HepG2 (cell line): ENCODE results near the gene CRKL. TPM values are rescaled to one million over a fixed set of nuclear protein-coding genes. Genes with fewer than 3 reads are reported as not detected.

Source experiments
- EP300 ChIP-seq, 3 experiments: sonication (generic) in 1 of 3; formaldehyde crosslinking in 1 of 3; IDR thresholded peaks; 2 replicates each; pipeline versions ENCODE4 v1.5.1 to v1.6.1; 2011 to 2020; ENCODE audit warnings: low read depth in 2 of 3, low read length in 2 of 3, borderline replicate concordance in 1 of 3, improper control_type of control experiment in 1 of 3, mild to moderate bottlenecking in 1 of 3, missing genetic modification reagents in 1 of 3, moderate library complexity in 1 of 3
- GATA4 ChIP-seq: sonication (generic); IDR thresholded peaks from 2 replicates; pipeline ENCODE4 v1.6.1; 2016; ENCODE audit warnings: antibody characterized with exemption, low read depth, borderline replicate concordance
- GTF3A ChIP-seq: sonication (generic); formaldehyde crosslinking; conservative IDR thresholded peaks from 2 replicates; pipeline ENCODE4 v1.4.0; 2020; ENCODE audit warnings: mild to moderate bottlenecking, missing genetic modification reagents
- HMG20B ChIP-seq: conservative IDR thresholded peaks from 2 replicates; pipeline ENCODE4 v1.6.1; 2016; ENCODE audit warnings: missing genetic modification reagents, missing compliant biosample characterization
- NKX3-1 ChIP-seq: sonication (generic); formaldehyde crosslinking; IDR thresholded peaks from 2 replicates; pipeline ENCODE4 v1.5.0; 2020; ENCODE audit warnings: missing genetic modification reagents
- RARG ChIP-seq: sonication (generic); formaldehyde crosslinking; IDR thresholded peaks from 2 replicates; pipeline ENCODE4 v1.4.0; 2020; ENCODE audit warnings: low read depth, mild to moderate bottlenecking, missing genetic modification reagents
- RBAK ChIP-seq: sonication (generic); formaldehyde crosslinking; IDR thresholded peaks from 2 replicates; pipeline ENCODE4 v1.5.1; 2020; ENCODE audit warnings: mild to moderate bottlenecking, missing genetic modification reagents
- SMARCE1 ChIP-seq: fragments of 450-650 bp; IDR thresholded peaks from 2 replicates; pipeline ENCODE4 v1.6.1; 2017; ENCODE audit warnings: borderline replicate concordance
- SRSF4 ChIP-seq: fragments of 200-400 bp; formaldehyde crosslinking; IDR thresholded peaks from one replicate; pipeline ENCODE4 v1.6.1; 2018; ENCODE audit warnings: mild to moderate bottlenecking, low read depth, low read length, moderate library complexity; ENCODE audit not compliant: poor library complexity, severe bottlenecking
- XRCC5 ChIP-seq: fragments of 200-400 bp; formaldehyde crosslinking; optimal IDR thresholded peaks from 2 replicates; pipeline ENCODE3; 2017; ENCODE audit warnings: mild to moderate bottlenecking, low read length
- ZBTB42 ChIP-seq: sonication (generic); formaldehyde crosslinking; IDR thresholded peaks from 2 replicates; pipeline ENCODE4 v1.5.0; 2020; ENCODE audit warnings: mild to moderate bottlenecking, missing genetic modification reagents
- ZFP1 ChIP-seq: IDR thresholded peaks from 2 replicates; pipeline ENCODE4 v1.6.1; 2016
- ZIK1 ChIP-seq: sonication (generic); formaldehyde crosslinking; IDR thresholded peaks from 2 replicates; pipeline ENCODE4 v1.5.0; 2020; ENCODE audit warnings: mild to moderate bottlenecking, low read depth, missing genetic modification reagents, borderline replicate concordance
- ZNF343 ChIP-seq: sonication (generic); formaldehyde crosslinking; IDR thresholded peaks from 2 replicates; pipeline ENCODE4 v1.4.0; 2020; ENCODE audit warnings: mild to moderate bottlenecking, missing genetic modification reagents
- ZNF510 ChIP-seq: sonication (generic); formaldehyde crosslinking; IDR thresholded peaks from 2 replicates; pipeline ENCODE4 v1.4.0; 2020; ENCODE audit warnings: low read depth, mild to moderate bottlenecking, missing genetic modification reagents
- ZNF563 ChIP-seq: sonication (generic); formaldehyde crosslinking; IDR thresholded peaks from 2 replicates; pipeline ENCODE4 v1.8.0; 2022; ENCODE audit warnings: mild to moderate bottlenecking, moderate library complexity, missing genetic modification reagents
- ZNF572 ChIP-seq: sonication (generic); formaldehyde crosslinking; IDR thresholded peaks from 2 replicates; pipeline ENCODE4 v1.5.1; 2020; ENCODE audit warnings: mild to moderate bottlenecking, missing genetic modification reagents
- ZNF737 ChIP-seq: sonication (generic); formaldehyde crosslinking; IDR thresholded peaks from 2 replicates; pipeline ENCODE4 v1.5.0; 2020; ENCODE audit warnings: missing genetic modification reagents, mild to moderate bottlenecking, borderline replicate concordance
- ZNF773 ChIP-seq: sonication (generic); formaldehyde crosslinking; IDR thresholded peaks from 2 replicates; pipeline ENCODE4 v1.4.0; 2020; ENCODE audit warnings: missing genetic modification reagents, borderline replicate concordance
- ZNF776 ChIP-seq: sonication (generic); formaldehyde crosslinking; IDR thresholded peaks from 2 replicates; pipeline ENCODE4 v1.4.0; 2020; ENCODE audit warnings: mild to moderate bottlenecking, missing genetic modification reagents
- ZNF792 ChIP-seq: IDR thresholded peaks from 2 replicates; pipeline ENCODE4 v1.6.1; 2016
- ZSCAN30 ChIP-seq: sonication (generic); formaldehyde crosslinking; IDR thresholded peaks from 2 replicates; pipeline ENCODE4 v1.5.0; 2020; ENCODE audit warnings: mild to moderate bottlenecking, missing genetic modification reagents
- polyA plus RNA-seq, 8 experiments: library from polyadenylated mRNA; depleted of rRNA in 3 of 8; stranded (reverse) in 7 of 8; unstranded in 1 of 8; fragments of >200 nt; fragmentation: Illumina TruSeq in 4 of 8; extraction: Trizol in 4 of 8; gene quantifications; 2 replicates each; pipeline versions ENCODE4 v1.2.1 to v1.2.3, GENCODE V29; 2011 to 2016; ENCODE audit warnings: low read depth in 4 of 8, missing spikeins in 1 of 8, mixed read lengths in 1 of 8; ENCODE audit not compliant: insufficient read depth in 1 of 8
- total RNA-seq, 5 experiments: library from RNA; depleted of rRNA; stranded (reverse); fragments of >200 nt; fragmentation: Illumina TruSeq; extraction: Trizol; gene quantifications; 2 replicates each; pipeline ENCODE4 v1.2.3, GENCODE V29; 2016; ENCODE audit warnings: low read depth in 1 of 5
- TF ChIP-seq, protein P1 (sequence below): sonication (generic); formaldehyde crosslinking; IDR thresholded peaks from 2 replicates; pipeline ENCODE4 v1.9.0; 2022; ENCODE audit warnings: missing genetic modification reagents, mild to moderate bottlenecking, borderline replicate concordance
- TF ChIP-seq, protein P2 (sequence below): sonication (generic); formaldehyde crosslinking; IDR thresholded peaks from 2 replicates; pipeline ENCODE4 v1.5.0; 2020; ENCODE audit warnings: missing genetic modification reagents
- TF ChIP-seq, protein P3 (sequence below): sonication (generic); formaldehyde crosslinking; IDR thresholded peaks from 2 replicates; pipeline ENCODE4 v1.4.0; 2020; ENCODE audit warnings: missing genetic modification reagents

CRKL gene
- total and polyA plus RNA-seq, 2 of the 13 experiments (the other 11 are each of a cell fraction or from before 2014, with no cell fraction given) = 37.4 to 60.6 TPM

DNA sequence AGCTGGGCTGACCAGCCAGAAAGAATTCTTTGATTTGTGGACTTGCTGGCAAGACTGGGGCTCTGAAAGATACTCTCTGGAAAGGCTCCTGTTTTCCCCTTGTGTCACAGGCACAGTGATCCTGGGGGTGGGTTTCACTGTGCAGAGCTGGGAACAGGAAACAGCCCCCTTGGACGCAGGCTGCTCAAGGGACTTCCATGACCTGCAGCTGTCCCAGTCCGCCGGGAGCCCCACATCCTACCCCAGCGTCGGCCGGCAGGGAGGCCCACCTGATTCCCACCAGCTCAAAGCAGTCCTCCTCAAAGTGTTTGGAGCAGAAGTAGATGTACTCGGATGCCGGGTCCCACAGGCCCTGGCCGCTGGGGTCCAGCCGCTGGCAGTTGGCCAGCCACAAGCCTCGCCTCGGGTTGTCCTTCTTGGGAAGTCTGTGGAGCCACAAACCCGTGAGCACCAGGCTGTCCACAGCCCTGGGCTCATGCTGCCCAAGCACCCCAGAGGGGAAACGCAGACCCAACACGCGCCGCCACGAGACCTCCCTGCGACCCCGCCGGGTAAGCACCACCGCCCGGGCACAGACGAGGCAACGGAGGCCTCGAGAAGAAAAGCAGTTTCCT, 83.9 kb downstream of the CRKL start (continued):
- TF ChIP-seq ZNF792 (CRISPR knock-in tag) (no peak), HMG20B (no peak), SRSF4 (no peak), ZSCAN30 (CRISPR knock-in tag) (peak; percentile 88), GTF3A (CRISPR knock-in tag) (peak; percentile 67; the same call in 1 of the 2 replicates), SMARCE1 (no peak), GATA4 (no peak), EP300 (IDR thresholded peaks at IDR 0.05; ENCODE audit: low read depth in 2 of 2, low read length in 2 of 2) (no peak), EP300 (CRISPR knock-in tag; IDR thresholded peaks at IDR 0.05; ENCODE audit: borderline replicate concordance) (no peak), ZFP1 (CRISPR knock-in tag) (no peak), ZNF737 (CRISPR knock-in tag) (0 out of 2 replicates have a peak, but pooled peaks have one; percentile 19), RBAK (CRISPR knock-in tag) (no peak), ZNF510 (CRISPR knock-in tag) (no peak), ZNF776 (CRISPR knock-in tag) (no peak), ZIK1 (CRISPR knock-in tag) (no peak), ZNF773 (CRISPR knock-in tag) (no peak), XRCC5 (no peak), NKX3-1 (0 out of 2 replicates have a peak, but pooled peaks have one; percentile 23), ZNF563 (CRISPR knock-in tag) (no peak), ZNF343 (CRISPR knock-in tag) (no peak), ZBTB42 (no peak), RARG (no peak), ZNF572 (CRISPR knock-in tag) (no peak)
- TF ChIP-seq, protein P1, sequence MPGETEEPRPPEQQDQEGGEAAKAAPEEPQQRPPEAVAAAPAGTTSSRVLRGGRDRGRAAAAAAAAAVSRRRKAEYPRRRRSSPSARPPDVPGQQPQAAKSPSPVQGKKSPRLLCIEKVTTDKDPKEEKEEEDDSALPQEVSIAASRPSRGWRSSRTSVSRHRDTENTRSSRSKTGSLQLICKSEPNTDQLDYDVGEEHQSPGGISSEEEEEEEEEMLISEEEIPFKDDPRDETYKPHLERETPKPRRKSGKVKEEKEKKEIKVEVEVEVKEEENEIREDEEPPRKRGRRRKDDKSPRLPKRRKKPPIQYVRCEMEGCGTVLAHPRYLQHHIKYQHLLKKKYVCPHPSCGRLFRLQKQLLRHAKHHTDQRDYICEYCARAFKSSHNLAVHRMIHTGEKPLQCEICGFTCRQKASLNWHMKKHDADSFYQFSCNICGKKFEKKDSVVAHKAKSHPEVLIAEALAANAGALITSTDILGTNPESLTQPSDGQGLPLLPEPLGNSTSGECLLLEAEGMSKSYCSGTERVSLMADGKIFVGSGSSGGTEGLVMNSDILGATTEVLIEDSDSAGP (CRISPR knock-in tag) = peak; percentile 52; the same call in 1 of the 2 replicates
- TF ChIP-seq, protein P2, sequence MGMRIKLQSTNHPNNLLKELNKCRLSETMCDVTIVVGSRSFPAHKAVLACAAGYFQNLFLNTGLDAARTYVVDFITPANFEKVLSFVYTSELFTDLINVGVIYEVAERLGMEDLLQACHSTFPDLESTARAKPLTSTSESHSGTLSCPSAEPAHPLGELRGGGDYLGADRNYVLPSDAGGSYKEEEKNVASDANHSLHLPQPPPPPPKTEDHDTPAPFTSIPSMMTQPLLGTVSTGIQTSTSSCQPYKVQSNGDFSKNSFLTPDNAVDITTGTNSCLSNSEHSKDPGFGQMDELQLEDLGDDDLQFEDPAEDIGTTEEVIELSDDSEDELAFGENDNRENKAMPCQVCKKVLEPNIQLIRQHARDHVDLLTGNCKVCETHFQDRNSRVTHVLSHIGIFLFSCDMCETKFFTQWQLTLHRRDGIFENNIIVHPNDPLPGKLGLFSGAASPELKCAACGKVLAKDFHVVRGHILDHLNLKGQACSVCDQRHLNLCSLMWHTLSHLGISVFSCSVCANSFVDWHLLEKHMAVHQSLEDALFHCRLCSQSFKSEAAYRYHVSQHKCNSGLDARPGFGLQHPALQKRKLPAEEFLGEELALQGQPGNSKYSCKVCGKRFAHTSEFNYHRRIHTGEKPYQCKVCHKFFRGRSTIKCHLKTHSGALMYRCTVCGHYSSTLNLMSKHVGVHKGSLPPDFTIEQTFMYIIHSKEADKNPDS (CRISPR knock-in tag) = no peak
- TF ChIP-seq, protein P3, sequence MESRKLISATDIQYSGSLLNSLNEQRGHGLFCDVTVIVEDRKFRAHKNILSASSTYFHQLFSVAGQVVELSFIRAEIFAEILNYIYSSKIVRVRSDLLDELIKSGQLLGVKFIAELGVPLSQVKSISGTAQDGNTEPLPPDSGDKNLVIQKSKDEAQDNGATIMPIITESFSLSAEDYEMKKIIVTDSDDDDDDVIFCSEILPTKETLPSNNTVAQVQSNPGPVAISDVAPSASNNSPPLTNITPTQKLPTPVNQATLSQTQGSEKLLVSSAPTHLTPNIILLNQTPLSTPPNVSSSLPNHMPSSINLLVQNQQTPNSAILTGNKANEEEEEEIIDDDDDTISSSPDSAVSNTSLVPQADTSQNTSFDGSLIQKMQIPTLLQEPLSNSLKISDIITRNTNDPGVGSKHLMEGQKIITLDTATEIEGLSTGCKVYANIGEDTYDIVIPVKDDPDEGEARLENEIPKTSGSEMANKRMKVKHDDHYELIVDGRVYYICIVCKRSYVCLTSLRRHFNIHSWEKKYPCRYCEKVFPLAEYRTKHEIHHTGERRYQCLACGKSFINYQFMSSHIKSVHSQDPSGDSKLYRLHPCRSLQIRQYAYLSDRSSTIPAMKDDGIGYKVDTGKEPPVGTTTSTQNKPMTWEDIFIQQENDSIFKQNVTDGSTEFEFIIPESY = no peak
